Gastrocnemius medialis (tissue), 4 donors: ENCODE measurements around the gene TMEM185A.
"Not testable (repeated sequence)": the region's sequence is repeated elsewhere in the genome, so short reads cannot be mapped to it uniquely, and the experiment has no call there.

ENCODE experiments used
- POLR2A ChIP-seq, 2 donors: fragments of 450-650 bp; IDR thresholded peaks; one replicate each; pipeline ENCODE4 v1.6.1; 2017; ENCODE audit warnings: antibody characterized with exemption in 2 of 2, mild to moderate bottlenecking in 2 of 2, moderate library complexity in 2 of 2
- TF ChIP-seq, protein P1 (sequence below), 5 experiments: fragments of 450-650 bp in 3 of 5; fragments of 200-600 bp in 2 of 5; sonication (generic) in 2 of 5; IDR thresholded peaks in 4 of 5; conservative IDR thresholded peaks in 1 of 5; 1 replicate in 4 of 5; 2 replicates in 1 of 5; pipeline ENCODE4 v1.5.1; 2016 to 2019; ENCODE audit warnings: antibody characterized with exemption in 5 of 5, mild to moderate bottlenecking in 3 of 5, moderate library complexity in 3 of 5

DNA sequence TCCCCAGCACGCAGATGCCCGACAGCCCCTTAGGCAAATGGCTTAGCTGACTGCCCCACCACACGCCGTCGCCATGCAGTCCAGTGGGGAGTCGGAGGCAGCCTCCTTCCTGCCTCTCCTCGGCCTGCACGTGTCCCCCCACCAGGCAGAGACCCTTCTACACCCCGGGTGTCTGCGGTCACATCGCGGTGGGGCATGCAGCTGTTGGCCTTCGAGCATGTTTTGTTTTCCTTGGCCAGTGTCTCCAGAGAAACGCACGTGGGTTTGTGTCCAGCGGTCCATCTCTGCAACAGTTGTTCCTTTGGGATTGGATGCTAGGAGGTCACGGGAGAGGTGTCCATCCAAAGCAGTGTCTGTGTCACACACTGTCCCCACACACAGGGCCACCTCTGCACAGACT is 36.4 kb downstream of the TMEM185A start, which contains the start of gene HSFX2:
- TF ChIP-seq, protein P1, sequence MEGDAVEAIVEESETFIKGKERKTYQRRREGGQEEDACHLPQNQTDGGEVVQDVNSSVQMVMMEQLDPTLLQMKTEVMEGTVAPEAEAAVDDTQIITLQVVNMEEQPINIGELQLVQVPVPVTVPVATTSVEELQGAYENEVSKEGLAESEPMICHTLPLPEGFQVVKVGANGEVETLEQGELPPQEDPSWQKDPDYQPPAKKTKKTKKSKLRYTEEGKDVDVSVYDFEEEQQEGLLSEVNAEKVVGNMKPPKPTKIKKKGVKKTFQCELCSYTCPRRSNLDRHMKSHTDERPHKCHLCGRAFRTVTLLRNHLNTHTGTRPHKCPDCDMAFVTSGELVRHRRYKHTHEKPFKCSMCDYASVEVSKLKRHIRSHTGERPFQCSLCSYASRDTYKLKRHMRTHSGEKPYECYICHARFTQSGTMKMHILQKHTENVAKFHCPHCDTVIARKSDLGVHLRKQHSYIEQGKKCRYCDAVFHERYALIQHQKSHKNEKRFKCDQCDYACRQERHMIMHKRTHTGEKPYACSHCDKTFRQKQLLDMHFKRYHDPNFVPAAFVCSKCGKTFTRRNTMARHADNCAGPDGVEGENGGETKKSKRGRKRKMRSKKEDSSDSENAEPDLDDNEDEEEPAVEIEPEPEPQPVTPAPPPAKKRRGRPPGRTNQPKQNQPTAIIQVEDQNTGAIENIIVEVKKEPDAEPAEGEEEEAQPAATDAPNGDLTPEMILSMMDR (IDR thresholded peaks at IDR 0.05 in 4 of 5, conservative IDR thresholded peaks at IDR 0.05 in 1 of 5) = not testable (repeated sequence)
- TF ChIP-seq POLR2A (IDR thresholded peaks at IDR 0.05) = not testable (repeated sequence)
